Transverse colon (tissue), 4 donors: ENCODE data around the gene UNC80. TPM values are rescaled to one million over a fixed set of nuclear protein-coding genes. Genes with fewer than 3 reads are reported as not detected.

Source experiments
- DNase-seq: peaks from one replicate; pipeline ENCODE4 v3.0.0-alpha.2; 2019
- H3K27ac ChIP-seq, 4 donors: fragments of 200-600 bp; sonication (generic); 2 replicates each; pipeline ENCODE4 v1.5.1; 2016 to 2018; ENCODE audit warnings: inconsistent platforms in 4 of 4
- H3K27me3 ChIP-seq: fragments of 200-600 bp; sonication (generic); 2 replicates; pipeline ENCODE4 v1.5.1; 2017; ENCODE audit warnings: inconsistent platforms
- H3K36me3 ChIP-seq, 4 donors: fragments of 200-600 bp; sonication (generic); 2 replicates each; pipeline ENCODE4 v1.5.1; 2017 to 2019; ENCODE audit warnings: inconsistent platforms in 4 of 4
- H3K4me1 ChIP-seq, 4 donors: fragments of 200-600 bp; sonication (generic); 2 replicates each; pipeline ENCODE4 v1.5.1; 2017 to 2020; ENCODE audit warnings: inconsistent platforms in 4 of 4
- H3K4me3 ChIP-seq, 4 donors: fragments of 200-600 bp; sonication (generic); 1 replicate in 1 of 4; 2 replicates in 3 of 4; pipeline versions ENCODE4 v1.5.1 to v1.6.1; 2017 to 2019; ENCODE audit warnings: inconsistent platforms in 4 of 4
- H3K9me3 ChIP-seq, 2 donors: fragments of 200-600 bp; sonication (generic); 2 replicates each; pipeline ENCODE4 v1.5.1; 2017 to 2019; ENCODE audit warnings: inconsistent platforms in 2 of 2
- CTCF ChIP-seq, 5 experiments: fragments of 200-600 bp in 3 of 5; fragments of 450-650 bp in 2 of 5; sonication (generic) in 3 of 5; IDR thresholded peaks; 1 replicate in 2 of 5; 2 replicates in 3 of 5; pipeline ENCODE4 v1.5.1; 2016 to 2017; ENCODE audit warnings: antibody characterized with exemption in 5 of 5, inconsistent platforms in 3 of 5, mild to moderate bottlenecking in 2 of 5, moderate library complexity in 1 of 5
- EP300 ChIP-seq: sonication (generic); formaldehyde crosslinking; IDR thresholded peaks from one replicate; pipeline ENCODE4 v1.6.1; 2017; ENCODE audit warnings: antibody characterized with exemption, low read depth
- POLR2A ChIP-seq: fragments of 450-650 bp; IDR thresholded peaks from one replicate; pipeline ENCODE4 v1.6.1; 2016; ENCODE audit warnings: antibody characterized with exemption, mild to moderate bottlenecking, moderate library complexity
- POLR2AphosphoS5 ChIP-seq, 3 donors: sonication (generic); formaldehyde crosslinking; IDR thresholded peaks; one replicate each; pipeline ENCODE4 v1.6.1; 2016; ENCODE audit warnings: antibody characterized with exemption in 3 of 3
- WGBS, 2 donors: methylation state at CpG; one replicate each; pipeline ENCODE4 v1.1.5; 2018; ENCODE audit warnings: low coverage in 1 of 2; 5-methylcytosine and 5-hydroxymethylcytosine counted together
- in situ Hi-C, 4 donors: fragments of 200-750 bp; cut with MboI; loops; one replicate each; pipeline versions ENCODE4 v1.15.0 to v1.15.1; 2017; ENCODE audit warnings: low sequenced_read_pairs in 3 of 4, low pct_ligation_motif_present in 1 of 4, low pct_unique_long_range_greater_than_20kb in 1 of 4
- intact Hi-C: fragments of 100-400 bp; cut with DNase I; formaldehyde crosslinking; loops from one replicate; pipeline ENCODE4 v1.15.1; 2023; ENCODE audit warnings: low total_unique reads
- total RNA-seq, 4 donors: library from RNA; depleted of rRNA; stranded (reverse); fragments of >200 nt; gene quantifications; one replicate each; pipeline ENCODE4 v1.1.0, GENCODE V29; 2016

Gene UNC80
- total RNA-seq, 4 donors from 2014 or later, result 0.14 to 0.75 (median 0.16) TPM; not detected in 1

- no peak for DNase-seq
- Histone ChIP-seq H3K4me1 (no peaks in the 10 kb centered on the region), H3K4me3 (no peak overlapping the region), H3K27ac (no peak overlapping the region), H3K36me3 (no peaks in the 10 kb centered on the region), H3K27me3 (no peaks in the 10 kb centered on the region), H3K9me3 (no peaks in the 10 kb centered on the region)
- no peak for TF ChIP-seq EP300
- TF ChIP-seq POLR2A, result no peak
- no peak for TF ChIP-seq CTCF (IDR thresholded peaks at IDR 0.05)
- TF ChIP-seq POLR2AphosphoS5 (IDR thresholded peaks at IDR 0.05), result no peak
- 43 to 62% methylated on average over 1 of the region's 1 CpG for WGBS, 2 donors
- intact Hi-C loops (no loop called here), in situ Hi-C loops (no loop called here)
Observed at GRCh38 chr2:209741953-209742352, 29.7 kb upstream of the UNC80 start.

GRCh38 chr2:209753020-209753419, 18.6 kb upstream of the UNC80 start:
- Histone ChIP-seq H3K4me1 (no peaks in the 10 kb centered on the region), H3K27ac (no peak overlapping the region), H3K36me3 (no peaks in the 10 kb centered on the region), H3K27me3 (no peaks in the 10 kb centered on the region), H3K9me3 (no peaks in the 10 kb centered on the region), H3K4me3 (no peak overlapping the region)
- in situ Hi-C loops (no loop called here), intact Hi-C loops (no loop called here)
- WGBS, 2 donors, result 42 to 70% methylated on average over 2 to 3 of the region's 3 CpGs
- TF ChIP-seq POLR2AphosphoS5 (IDR thresholded peaks at IDR 0.05), result no peak
- TF ChIP-seq POLR2A, result no peak
- TF ChIP-seq EP300, result no peak
- no peak for TF ChIP-seq CTCF (IDR thresholded peaks at IDR 0.05)
- DNase-seq, result no peak

GRCh38 chr2:209757163-209757562, 14.5 kb upstream of the UNC80 start:
- DNase-seq, result no peak
- TF ChIP-seq EP300, result no peak
- no peak for TF ChIP-seq POLR2AphosphoS5 (IDR thresholded peaks at IDR 0.05)
- no peak for TF ChIP-seq POLR2A
- TF ChIP-seq CTCF (IDR thresholded peaks at IDR 0.05), result no peak
- intact Hi-C loops, result no loop called here
- Histone ChIP-seq H3K4me1 (no peaks in the 10 kb centered on the region), H3K9me3 (no peaks in the 10 kb centered on the region), H3K27ac (no peak overlapping the region), H3K4me3 (no peak overlapping the region), H3K36me3 (no peaks in the 10 kb centered on the region), H3K27me3 (no peaks in the 10 kb centered on the region)
- in situ Hi-C loops, result no loop called here

GRCh38 chr2:209761566-209761965, 10.1 kb upstream of the UNC80 start:
- 35 to 58% methylated on average over 2 of the region's 2 CpGs for WGBS, 2 donors
- Histone ChIP-seq H3K9me3 (no peaks in the 10 kb centered on the region), H3K36me3 (no peaks in the 10 kb centered on the region), H3K4me3 (no peak overlapping the region), H3K27ac (no peak overlapping the region), H3K27me3 (no peaks in the 10 kb centered on the region), H3K4me1 (no peaks in the 10 kb centered on the region)
- TF ChIP-seq EP300 (no peak), CTCF (IDR thresholded peaks at IDR 0.05) (no peak), POLR2A (no peak), POLR2AphosphoS5 (IDR thresholded peaks at IDR 0.05) (no peak)
- in situ Hi-C loops (no loop called here), intact Hi-C loops (no loop called here)
- no peak for DNase-seq
